Stimulated activated CD8-positive, alpha-beta memory T cell treated with anti-CD3 and anti-CD28 coated beads, Interleukin-15, amount 100 ng/mL, for 1 hour (primary cell): ENCODE results near the gene SYK.
"Not testable (repeated sequence)": the region's sequence is repeated elsewhere in the genome, so short reads cannot be mapped to it uniquely, and the experiment has no call there.

Source experiments
- DNase-seq: peaks from one replicate; pipeline ENCODE4 v3.0.0-alpha.2; 2020; ENCODE audit warnings: low read depth

The SYK gene

GRCh38 chr9:90880669-90881068 is 79.0 kb downstream of the SYK start:
- no peak for DNase-seq

GRCh38 chr9:90881648-90882047 is 80.0 kb downstream of the SYK start:
- no peak for DNase-seq

- no peak for DNase-seq
Observed at GRCh38 chr9:90882991-90883600, 81.5 kb downstream of the SYK start.

- no peak for DNase-seq
Observed at GRCh38 chr9:90883661-90884060, 82.0 kb downstream of the SYK start.

- DNase-seq = no peak
Observed at GRCh38 chr9:90884178-90884577, 82.6 kb downstream of the SYK start.

GRCh38 chr9:90886868-90887267 is 85.2 kb downstream of the SYK start:
- DNase-seq = not testable (repeated sequence)

GRCh38 chr9:90888941-90889340 is 87.3 kb downstream of the SYK start:
- no peak for DNase-seq

GRCh38 chr9:90890146-90890810 is 88.7 kb downstream of the SYK start:
- DNase-seq = no peak

GRCh38 chr9:90891308-90892040 is 89.9 kb downstream of the SYK start:
- DNase-seq = no peak

GRCh38 chr9:90892918-90893317 is 91.3 kb downstream of the SYK start:
- DNase-seq = no peak

- no peak for DNase-seq
Observed at GRCh38 chr9:90893706-90894105, 92.1 kb downstream of the SYK start.

GRCh38 chr9:90894986-90895687 is 93.5 kb downstream of the SYK start:
- no peak for DNase-seq

- no peak for DNase-seq
Observed at GRCh38 chr9:90895786-90896185, 94.2 kb downstream of the SYK start.

- DNase-seq = no peak
Observed at GRCh38 chr9:90896231-90896630, 94.6 kb downstream of the SYK start.

- DNase-seq = no peak
Observed at GRCh38 chr9:90898228-90898627, 96.6 kb downstream of the SYK start.

- no peak for DNase-seq
Observed at GRCh38 chr9:90899287-90899686, 97.7 kb downstream of the SYK start.

- no peak for DNase-seq
Observed at GRCh38 chr9:90900130-90900529, 98.5 kb downstream of the SYK start.

GRCh38 chr9:90901933-90902332 is 100.3 kb downstream of the SYK start:
- no peak for DNase-seq

GRCh38 chr9:90903766-90904424 is 102.3 kb downstream of the SYK start:
- DNase-seq = no peak

GRCh38 chr9:90904706-90905478 is 103.3 kb downstream of the SYK start:
- no peak for DNase-seq

- no peak for DNase-seq
Observed at GRCh38 chr9:90905822-90906221, 104.2 kb downstream of the SYK start.
